Ureter (tissue), 1 donor: ENCODE results near the gene FAM53B. TPM values are rescaled to one million over a fixed set of nuclear protein-coding genes. Genes with fewer than 3 reads are reported as not detected.

ENCODE experiments used
- DNase-seq: peaks from one replicate; pipeline ENCODE4 v3.0.0-alpha.2; 2020; ENCODE audit warnings: low spot score
- total RNA-seq: library from RNA; stranded (reverse); gene quantifications from one replicate; pipeline ENCODE4 v1.2.4, GENCODE V29; 2023
- donor health status: DM: yes; HTN: yes; CAD: no.

FAM53B gene
- total RNA-seq, 1 donor from 2014 or later = 38.8 TPM

- DNase-seq = no peak
Observed at GRCh38 chr10:124742413-124743190, 1.6 kb downstream of the FAM53B start.

GRCh38 chr10:124741922-124742412, 2.2 kb downstream of the FAM53B start:
- no peak for DNase-seq

GRCh38 chr10:124741281-124741921, 2.8 kb downstream of the FAM53B start:
- peak; percentile 87 for DNase-seq

- DNase-seq = no peak
Observed at GRCh38 chr10:124740369-124741280, 3.6 kb downstream of the FAM53B start.

GRCh38 chr10:124739986-124740368, 4.2 kb downstream of the FAM53B start:
- no peak for DNase-seq

GRCh38 chr10:124739119-124739921, 4.9 kb downstream of the FAM53B start:
- no peak for DNase-seq

- DNase-seq = no peak
Observed at GRCh38 chr10:124738441-124738840, 5.7 kb downstream of the FAM53B start.

GRCh38 chr10:124737708-124738107, 6.5 kb downstream of the FAM53B start:
- DNase-seq = no peak

- no peak for DNase-seq
Observed at GRCh38 chr10:124737221-124737620, 7.0 kb downstream of the FAM53B start.

GRCh38 chr10:124736491-124737136, 7.6 kb downstream of the FAM53B start:
- peak; percentile 89 for DNase-seq

- no peak for DNase-seq
Observed at GRCh38 chr10:124735491-124736286, 8.5 kb downstream of the FAM53B start.

- no peak for DNase-seq
Observed at GRCh38 chr10:124734311-124735166, 9.6 kb downstream of the FAM53B start.

GRCh38 chr10:124733571-124734245, 10.5 kb downstream of the FAM53B start:
- no peak for DNase-seq

GRCh38 chr10:124732931-124733570, 11.1 kb downstream of the FAM53B start:
- peak; percentile 74 for DNase-seq

- peak; percentile 36 for DNase-seq
Observed at GRCh38 chr10:124731551-124731950, 12.6 kb downstream of the FAM53B start.

GRCh38 chr10:124730790-124731189, 13.4 kb downstream of the FAM53B start:
- DNase-seq = peak; percentile 18

- DNase-seq = no peak
Observed at GRCh38 chr10:124728830-124729661, 15.1 kb downstream of the FAM53B start.
